CD4-positive, alpha-beta T cell (primary cell): ENCODE results near the gene TLL2. TPM values are rescaled to one million over a fixed set of nuclear protein-coding genes. Genes with fewer than 3 reads are reported as not detected.

Experiments
- ATAC-seq: fragments of 200-7000 bp; cut with Tn5 transposase; one replicate; pipeline ENCODE4 v1.10.0; 2022; ENCODE audit warnings: mild to moderate bottlenecking; ENCODE audit not compliant: poor library complexity
- CTCF ChIA-PET: fragments of 350-600 bp; sonication (Branson Sonifier 250); formaldehyde crosslinking; loops from one replicate; lab custom pipeline; 2021; ENCODE audit warnings: antibody characterized with exemption, inconsistent platforms; lab: Charles Lee
- POLR2A ChIA-PET: fragments of 350-600 bp; sonication (Branson Sonifier 250); formaldehyde crosslinking; loops from one replicate; lab custom pipeline; 2021; ENCODE audit warnings: antibody characterized with exemption, inconsistent platforms; lab: Charles Lee
- DNase-seq, 14 experiments: peaks; one replicate each; pipeline ENCODE4 v3.0.0-alpha.2; 2013 to 2020; ENCODE audit warnings: mixed read lengths in 2 of 14
- H3K27ac ChIP-seq, 2 donors: one replicate each; pipeline versions ENCODE4 v1.5.1 to v1.7.0; 2013; ENCODE audit warnings: low read length in 2 of 2, low read depth in 1 of 2, mild to moderate bottlenecking in 1 of 2
- H3K27me3 ChIP-seq, 2 experiments: 1 replicate in 1 of 2; 2 replicates in 1 of 2; pipeline versions ENCODE4 v1.6.1 to v1.7.0; 2013; ENCODE audit warnings: low read length in 2 of 2, control low read depth in 1 of 2, mild to moderate bottlenecking in 1 of 2, moderate library complexity in 1 of 2; ENCODE audit not compliant: insufficient read depth in 2 of 2, control insufficient read depth in 1 of 2
- H3K36me3 ChIP-seq: one replicate; pipeline ENCODE4 v1.6.1; 2013; ENCODE audit warnings: low read length, control low read depth; ENCODE audit not compliant: insufficient read depth
- H3K4me1 ChIP-seq: one replicate; pipeline ENCODE4 v1.6.1; 2013; ENCODE audit warnings: low read length, control low read depth; ENCODE audit not compliant: insufficient read depth
- H3K4me3 ChIP-seq: one replicate; pipeline ENCODE4 v1.5.1; 2013; ENCODE audit warnings: mild to moderate bottlenecking, low read length, moderate library complexity
- H3K9me3 ChIP-seq, 2 experiments: 1 replicate in 1 of 2; 2 replicates in 1 of 2; pipeline versions ENCODE4 v1.6.1 to v1.7.0; 2013; ENCODE audit warnings: low read length in 2 of 2, mild to moderate bottlenecking in 2 of 2, control low read depth in 1 of 2, moderate library complexity in 1 of 2; ENCODE audit not compliant: control insufficient read depth in 1 of 2, insufficient read depth in 1 of 2
- H3K27ac Mint-ChIP-seq: one replicate; pipeline ENCODE4 v1.8.0; 2020; ENCODE audit warnings: mixed read lengths
- H3K27me3 Mint-ChIP-seq: one replicate; pipeline ENCODE4 v1.8.0; 2021; ENCODE audit warnings: mixed read lengths
- H3K36me3 Mint-ChIP-seq: one replicate; pipeline ENCODE4 v1.8.0; 2021; ENCODE audit warnings: low read depth, mixed read lengths
- H3K4me1 Mint-ChIP-seq: one replicate; pipeline ENCODE4 v1.8.0; 2021; ENCODE audit warnings: low read depth, mixed read lengths
- H3K4me3 Mint-ChIP-seq: one replicate; pipeline ENCODE4 v1.8.0; 2020; ENCODE audit warnings: mild to moderate bottlenecking, mixed read lengths
- H3K9me3 Mint-ChIP-seq: one replicate; pipeline ENCODE4 v1.8.0; 2020; ENCODE audit warnings: mixed read lengths
- CTCF ChIP-seq: fragments of 200-600 bp; IDR thresholded peaks from one replicate; pipeline ENCODE4 v1.8.0; 2022; ENCODE audit warnings: antibody characterized with exemption, mild to moderate bottlenecking
- intact Hi-C, 2 experiments: fragments of 100-400 bp; cut with DNase I in 1 of 2; cut with micrococcal nuclease in 1 of 2; formaldehyde crosslinking; loops; one replicate each; pipeline versions ENCODE4 v1.15.1 to v1.9.0; 2023 to 2025; cut with DNase I, micrococcal nuclease
- total RNA-seq, 174 experiments: library from RNA in 2 of 174; stranded (reverse) in 2 of 174; gene quantifications; one replicate each; pipeline ENCODE4 v1.2.3 and lab custom pipeline; 2021 to 2026

Gene TLL2
- total RNA-seq, 2 experiments from 2014 or later = not detected

DNA sequence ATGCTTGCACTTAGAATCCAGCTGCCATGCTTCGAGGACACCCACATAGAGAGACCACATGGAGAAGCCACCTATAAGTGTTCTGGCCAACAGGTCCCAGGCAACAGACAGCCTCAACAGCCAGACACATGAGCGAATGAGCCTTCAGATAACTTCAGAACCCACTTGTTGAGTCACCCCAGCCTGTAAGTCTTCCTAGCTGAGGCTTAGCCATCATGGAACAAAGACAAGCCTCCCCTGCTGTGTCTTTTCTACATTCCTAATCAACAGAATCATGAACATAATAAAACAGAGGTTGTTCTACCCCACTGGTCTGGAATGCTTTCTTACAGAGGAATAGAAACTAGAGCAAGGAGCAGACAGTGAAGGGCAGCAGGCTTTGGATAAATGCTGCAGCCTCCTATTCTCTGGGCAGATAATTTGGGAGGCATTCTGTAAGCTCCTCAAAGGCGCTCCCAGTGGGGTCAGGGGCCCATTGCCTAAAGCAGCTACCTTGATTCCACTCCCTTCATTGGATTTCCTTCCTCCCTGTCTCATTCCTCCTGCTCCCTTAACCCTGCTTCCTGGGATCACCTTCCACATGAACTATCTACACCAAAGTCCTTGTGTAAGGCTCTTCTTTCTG is 4.6 kb downstream of the TLL2 start:
- Mint-ChIP-seq H3K4me1 (peaks cover under 1% of the 10 kb centered on the region), H3K27ac (no peak overlapping the region), H3K4me3 (no peak overlapping the region), H3K36me3 (no peaks in the 10 kb centered on the region), H3K9me3 (no peaks in the 10 kb centered on the region), H3K27me3 (peaks cover 29% of the 10 kb centered on the region)
- no peak overlapping the region for H3K27ac ChIP-seq
- H3K9me3 ChIP-seq = peaks cover 0 to 12% of the 10 kb centered on the region in 2 experiments
- peaks cover 20% of the 10 kb centered on the region for H3K4me1 ChIP-seq
- no peak for DNase-seq
- POLR2A ChIA-PET = no interaction called here
- ATAC-seq = no peak
- H3K36me3 ChIP-seq = no peaks in the 10 kb centered on the region
- H3K27me3 ChIP-seq = peaks cover 23 to 27% of the 10 kb centered on the region in 2 experiments
- H3K4me3 ChIP-seq = no peak overlapping the region
- intact Hi-C loops = no loop called here
- CTCF ChIA-PET = no interaction called here
- TF ChIP-seq CTCF = no peak

GRCh38 chr10:96507044-96507443 is 6.7 kb downstream of the TLL2 start:
- Histone ChIP-seq H3K9me3 (no peaks in the 10 kb centered on the region), H3K4me3 (no peak overlapping the region), H3K27me3 (peaks cover 8 to 13% of the 10 kb centered on the region in 2 experiments), H3K36me3 (no peaks in the 10 kb centered on the region), H3K4me1 (no peaks in the 10 kb centered on the region), H3K27ac (no peak overlapping the region)
- Mint-ChIP-seq H3K27me3 (peaks cover 22% of the 10 kb centered on the region), H3K4me1 (no peaks in the 10 kb centered on the region), H3K27ac (no peak overlapping the region), H3K4me3 (no peak overlapping the region), H3K9me3 (no peaks in the 10 kb centered on the region), H3K36me3 (no peaks in the 10 kb centered on the region)
- TF ChIP-seq CTCF = no peak
- POLR2A ChIA-PET = no interaction called here
- ATAC-seq (no peak), DNase-seq (no peak)
- intact Hi-C loops = no loop called here
- CTCF ChIA-PET = no interaction called here

GRCh38 chr10:96505150-96506136 is 8.3 kb downstream of the TLL2 start:
- ChIA-PET CTCF (no interaction called here), POLR2A (no interaction called here)
- no peak for TF ChIP-seq CTCF
- no peak overlapping the region for H3K27ac Mint-ChIP-seq
- no peak overlapping the region for H3K27ac ChIP-seq
- peaks cover 20% of the 10 kb centered on the region for H3K27me3 Mint-ChIP-seq
- H3K36me3 ChIP-seq = no peaks in the 10 kb centered on the region
- H3K4me1 Mint-ChIP-seq = no peaks in the 10 kb centered on the region
- DNase-seq = no peak
- no peaks in the 10 kb centered on the region for H3K4me1 ChIP-seq
- peaks cover 0 to 2% of the 10 kb centered on the region in 2 experiments for H3K27me3 ChIP-seq
- no peak for ATAC-seq
- intact Hi-C loops = no loop called here
- H3K4me3 Mint-ChIP-seq = no peak overlapping the region
- no peak overlapping the region for H3K4me3 ChIP-seq
- H3K36me3 Mint-ChIP-seq = no peaks in the 10 kb centered on the region
- H3K9me3 Mint-ChIP-seq = no peaks in the 10 kb centered on the region
- no peaks in the 10 kb centered on the region for H3K9me3 ChIP-seq
